H1 (cell line): ENCODE measurements around the gene DRD2. TPM values are rescaled to one million over a fixed set of nuclear protein-coding genes. Genes with fewer than 3 reads are reported as not detected.

ENCODE experiments used
- CTCF ChIA-PET: fragments of 300-600 bp; sonication (Branson Sonifier 250); formaldehyde crosslinking; loops from one replicate; lab custom pipeline; 2021; ENCODE audit not compliant: partially characterized antibody; lab: Charles Lee
- POLR2A ChIA-PET: fragments of 300-600 bp; sonication (Branson Sonifier 250); formaldehyde crosslinking; loops from one replicate; lab custom pipeline; 2021; ENCODE audit warnings: inconsistent platforms; ENCODE audit not compliant: partially characterized antibody; lab: Charles Lee
- DNase-seq, 2 experiments: peaks; one replicate each; pipeline versions ENCODE4 v3.0.0 to v3.0.0-alpha.2; 2010 to 2022; ENCODE audit warnings: low spot score in 2 of 2, low read depth in 1 of 2, mixed read lengths in 1 of 2
- FAIRE-seq: peaks from 2 replicates; lab custom pipeline; 2011; peaks lifted over from hg19 to GRCh38; lab: Jason Lieb, UNC
- H2AFZ ChIP-seq: 2 replicates; pipeline ENCODE4 v1.8.1; 2012; ENCODE audit warnings: low read length, inconsistent platforms
- H2AK5ac ChIP-seq: 2 replicates; pipeline ENCODE4 v1.6.1; 2013; ENCODE audit warnings: low read depth, low read length
- H2BK120ac ChIP-seq: replicated peaks from 2 replicates; pipeline ENCODE3; 2013; ENCODE audit warnings: low read depth, low read length, inconsistent platforms
- H2BK12ac ChIP-seq: 2 replicates; pipeline ENCODE4 v1.6.1; 2013; ENCODE audit warnings: low read depth, low read length
- H2BK15ac ChIP-seq: 2 replicates; pipeline ENCODE4 v1.6.1; 2013; ENCODE audit warnings: low read length
- H2BK20ac ChIP-seq: 2 replicates; pipeline ENCODE4 v1.6.1; 2013; ENCODE audit warnings: low read length
- H2BK5ac ChIP-seq: 2 replicates; pipeline ENCODE4 v1.6.1; 2013; ENCODE audit warnings: low read depth, low read length
- H3K14ac ChIP-seq: 2 replicates; pipeline ENCODE4 v1.6.1; 2013; ENCODE audit warnings: inconsistent platforms; ENCODE audit not compliant: insufficient read length
- H3K18ac ChIP-seq: 2 replicates; pipeline ENCODE4 v1.6.1; 2013; ENCODE audit warnings: low read length; ENCODE audit errors: extremely low read depth
- H3K23ac ChIP-seq: 2 replicates; pipeline ENCODE4 v1.6.1; 2013; ENCODE audit warnings: inconsistent platforms; ENCODE audit not compliant: insufficient read length
- H3K23me2 ChIP-seq: 2 replicates; pipeline ENCODE4 v1.6.1; 2013; ENCODE audit warnings: low read depth, low read length
- H3K27ac ChIP-seq: 2 replicates; pipeline ENCODE4 v1.6.1; 2011; ENCODE audit warnings: low read depth, low read length, inconsistent platforms
- H3K27me3 ChIP-seq, 4 experiments: replicated peaks in 1 of 4; 1 replicate in 1 of 4; 2 replicates in 3 of 4; pipeline versions ENCODE4 v1.6.1 to v1.8.1; 2011 to 2013; ENCODE audit warnings: low read length in 3 of 4, mild to moderate bottlenecking in 3 of 4, inconsistent platforms in 2 of 4, mixed read lengths in 2 of 4, moderate library complexity in 1 of 4; ENCODE audit not compliant: control insufficient read depth in 3 of 4, insufficient read depth in 3 of 4; ENCODE audit errors: extremely low read depth in 1 of 4
- H3K36me3 ChIP-seq, 4 experiments: 2 replicates each; pipeline versions ENCODE4 v1.6.1 to v1.8.1; 2011 to 2013; ENCODE audit warnings: mild to moderate bottlenecking in 4 of 4, low read length in 3 of 4, moderate library complexity in 2 of 4, control low read depth in 1 of 4, inconsistent platforms in 1 of 4; ENCODE audit not compliant: insufficient read depth in 4 of 4, control insufficient read depth in 2 of 4
- H3K4ac ChIP-seq: replicated peaks from 2 replicates; pipeline ENCODE3; 2013; ENCODE audit warnings: low read length, low read depth, mixed read lengths, inconsistent platforms; ENCODE audit not compliant: insufficient read length
- H3K4me1 ChIP-seq, 4 experiments: replicated peaks in 1 of 4; 1 replicate in 1 of 4; 2 replicates in 3 of 4; pipeline versions ENCODE4 v1.6.1 to v1.8.1; 2011 to 2013; ENCODE audit warnings: low read length in 3 of 4, inconsistent platforms in 2 of 4, mixed read lengths in 1 of 4; ENCODE audit not compliant: insufficient read depth in 4 of 4, control insufficient read depth in 3 of 4
- H3K4me2 ChIP-seq, 2 experiments: 2 replicates each; pipeline versions ENCODE4 v1.6.1 to v1.8.1; 2011 to 2013; ENCODE audit warnings: low read depth in 2 of 2, low read length in 2 of 2, control low read depth in 1 of 2, inconsistent platforms in 1 of 2, mild to moderate bottlenecking in 1 of 2; ENCODE audit not compliant: insufficient read depth in 1 of 2
- H3K4me3 ChIP-seq, 4 experiments: fragments of 200-600, 300-600 bp in 1 of 4; sonication (generic), shearing (Covaris generic), sonication (Bioruptor Twin) in 1 of 4; 2 replicates each; pipeline versions ENCODE4 v1.5.1 to v1.8.1; 2011 to 2016; ENCODE audit warnings: low read length in 4 of 4, low read depth in 3 of 4, control low read depth in 2 of 4, inconsistent platforms in 2 of 4, mild to moderate bottlenecking in 2 of 4, mixed read lengths in 1 of 4, moderate library complexity in 1 of 4; ENCODE audit not compliant: insufficient read depth in 2 of 4; ENCODE audit errors: extremely low read depth in 1 of 4
- H3K56ac ChIP-seq: replicated peaks from 2 replicates; pipeline ENCODE3; 2013; ENCODE audit warnings: low read depth, mild to moderate bottlenecking, mixed read lengths, low read length, inconsistent platforms; ENCODE audit not compliant: insufficient read length
- H3K79me1 ChIP-seq: 2 replicates; pipeline ENCODE4 v1.6.1; 2013; ENCODE audit warnings: low read depth, low read length, control low read depth
- H3K79me2 ChIP-seq, 2 experiments: 2 replicates each; pipeline versions ENCODE4 v1.6.1 to v1.8.1; 2012 to 2013; ENCODE audit warnings: low read length in 2 of 2, mild to moderate bottlenecking in 2 of 2, inconsistent platforms in 1 of 2; ENCODE audit not compliant: insufficient read depth in 2 of 2, control insufficient read depth in 1 of 2
- H3K9ac ChIP-seq, 4 experiments: replicated peaks in 1 of 4; 1 replicate in 1 of 4; 2 replicates in 3 of 4; pipeline versions ENCODE4 v1.6.1 to v1.8.1; 2011 to 2013; ENCODE audit warnings: low read depth in 3 of 4, low read length in 3 of 4, control low read depth in 2 of 4, mild to moderate bottlenecking in 2 of 4, moderate library complexity in 2 of 4, inconsistent platforms in 1 of 4; ENCODE audit errors: extremely low read depth in 1 of 4
- H3K9me3 ChIP-seq, 2 experiments: 2 replicates each; pipeline versions ENCODE4 v1.6.1 to v1.8.1; 2012 to 2013; ENCODE audit warnings: mild to moderate bottlenecking in 2 of 2, moderate library complexity in 2 of 2, control low read depth in 1 of 2, inconsistent platforms in 1 of 2, low read depth in 1 of 2, low read length in 1 of 2, mixed read lengths in 1 of 2; ENCODE audit not compliant: insufficient read depth in 2 of 2
- H4K20me1 ChIP-seq, 2 experiments: replicated peaks in 1 of 2; 2 replicates each; pipeline versions ENCODE3 to v1.8.1; 2011 to 2013; ENCODE audit warnings: inconsistent platforms in 2 of 2, low read length in 2 of 2, mild to moderate bottlenecking in 1 of 2; ENCODE audit not compliant: insufficient read depth in 2 of 2, control insufficient read depth in 1 of 2
- H4K5ac ChIP-seq: 2 replicates; pipeline ENCODE4 v1.6.1; 2013; ENCODE audit warnings: low read length, low read depth, mixed read lengths, inconsistent platforms; ENCODE audit not compliant: insufficient read length
- H4K8ac ChIP-seq: 2 replicates; pipeline ENCODE4 v1.8.0; 2013; ENCODE audit warnings: mild to moderate bottlenecking, moderate library complexity, low read length, inconsistent platforms; ENCODE audit not compliant: insufficient read depth; ENCODE audit errors: extremely low read depth
- H4K91ac ChIP-seq: replicated peaks from 2 replicates; pipeline ENCODE3; 2013; ENCODE audit warnings: low read length, mixed read lengths, inconsistent platforms; ENCODE audit not compliant: insufficient read length
- CEBPB ChIP-seq: IDR thresholded peaks from 2 replicates; pipeline ENCODE4 v1.6.1; 2012; ENCODE audit warnings: low read depth, low read length
- EP300 ChIP-seq, 2 experiments: IDR thresholded peaks; 1 replicate in 1 of 2; 2 replicates in 1 of 2; pipeline ENCODE4 v1.6.1; 2011 to 2012; ENCODE audit warnings: low read depth in 2 of 2, low read length in 2 of 2, mild to moderate bottlenecking in 2 of 2, borderline replicate concordance in 1 of 2, inconsistent platforms in 1 of 2, moderate library complexity in 1 of 2
- GABPA ChIP-seq: IDR thresholded peaks from 2 replicates; pipeline ENCODE4 v1.6.1; 2011; ENCODE audit warnings: mild to moderate bottlenecking, low read length, moderate library complexity, borderline replicate concordance; ENCODE audit not compliant: insufficient read depth
- GTF2F1 ChIP-seq: IDR thresholded peaks from 2 replicates; pipeline ENCODE4 v1.6.1; 2012; ENCODE audit warnings: low read depth, low read length, improper control_type of control experiment, borderline replicate concordance
- JUND ChIP-seq: IDR thresholded peaks from 2 replicates; pipeline ENCODE4 v1.6.1; 2011; ENCODE audit warnings: mild to moderate bottlenecking, improper control_type of control experiment, low read length
- MAFK ChIP-seq: IDR thresholded peaks from 2 replicates; pipeline ENCODE4 v1.6.1; 2012; ENCODE audit warnings: low read depth, mild to moderate bottlenecking, improper control_type of control experiment, low read length
- PHF8 ChIP-seq: fragments of 200-600 bp; sonication (generic); conservative IDR thresholded peaks from 2 replicates; pipeline ENCODE4 v1.7.1; 2012; ENCODE audit warnings: low read depth, mild to moderate bottlenecking, inconsistent platforms, low read length, moderate library complexity
- POLR2A ChIP-seq, 2 experiments: IDR thresholded peaks; 1 replicate in 1 of 2; 2 replicates in 1 of 2; pipeline ENCODE4 v1.6.1; 2011; ENCODE audit warnings: low read depth in 2 of 2, low read length in 2 of 2, mild to moderate bottlenecking in 2 of 2; ENCODE audit errors: control extremely low read depth in 1 of 2
- SAP30 ChIP-seq: fragments of 300-600 bp; sonication (generic); IDR thresholded peaks from 2 replicates; pipeline ENCODE4 v1.7.1; 2012; ENCODE audit warnings: low read length, moderate library complexity, mild to moderate bottlenecking, inconsistent platforms; ENCODE audit not compliant: insufficient read depth, insufficient replicate concordance
- SIN3A ChIP-seq, 2 experiments: IDR thresholded peaks in 1 of 2; conservative IDR thresholded peaks in 1 of 2; 2 replicates each; pipeline ENCODE4 v1.6.1; 2011 to 2012; ENCODE audit warnings: low read length in 2 of 2, improper control_type of control experiment in 1 of 2, low read depth in 1 of 2, mild to moderate bottlenecking in 1 of 2
- SP2 ChIP-seq: IDR thresholded peaks from 2 replicates; pipeline ENCODE4 v1.6.1; 2012; ENCODE audit warnings: mild to moderate bottlenecking, low read length, inconsistent platforms
- TBP ChIP-seq: IDR thresholded peaks from 2 replicates; pipeline ENCODE4 v1.6.1; 2011; ENCODE audit warnings: low read depth, low read length, improper control_type of control experiment
- WGBS, 2 experiments: shearing (Covaris generic) in 1 of 2; methylation state at CpG; one replicate each; pipeline versions ENCODE4 v1.1.6 to v1.1.7; 2013 to 2015; ENCODE audit warnings: low lambda C conversion rate in 2 of 2, mixed read lengths in 2 of 2, inconsistent platforms in 1 of 2, low coverage in 1 of 2, missing lambda C conversion rate in 1 of 2; ENCODE audit not compliant: insufficient replicate concordance in 2 of 2, insufficient coverage in 1 of 2, insufficient read length in 1 of 2; ENCODE audit errors: extremely low coverage in 1 of 2, missing lambda C conversion rate in 1 of 2; 5-methylcytosine and 5-hydroxymethylcytosine counted together
- polyA plus RNA-seq, 7 experiments: library from polyadenylated mRNA; depleted of rRNA in 3 of 7; stranded (reverse) in 5 of 7; unstranded in 2 of 7; fragments of >200 nt in 5 of 7; fragments of 200-250 nt in 2 of 7; gene quantifications; 1 replicate in 5 of 7; 2 replicates in 1 of 7; 4 replicates in 1 of 7; pipeline versions ENCODE4 v1.2.1 to v1.2.3, GENCODE V29; 2011 to 2013; ENCODE audit warnings: missing spikeins in 2 of 7, mixed read lengths in 2 of 7
- total RNA-seq: library from RNA; stranded (reverse); fragmentation: NEBNext Ultra II Directional; extraction: Animal tissue kit (Norgen Biotek cat#: 25700); gene quantifications from 2 replicates; pipeline ENCODE4 v1.2.1, GENCODE V29; 2021

The DRD2 gene
- total and polyA plus RNA-seq, 2 of the 8 experiments (the other 6 are each of a cell fraction or from before 2014, with no cell fraction given) = 0.26 to 0.41 TPM

DNA sequence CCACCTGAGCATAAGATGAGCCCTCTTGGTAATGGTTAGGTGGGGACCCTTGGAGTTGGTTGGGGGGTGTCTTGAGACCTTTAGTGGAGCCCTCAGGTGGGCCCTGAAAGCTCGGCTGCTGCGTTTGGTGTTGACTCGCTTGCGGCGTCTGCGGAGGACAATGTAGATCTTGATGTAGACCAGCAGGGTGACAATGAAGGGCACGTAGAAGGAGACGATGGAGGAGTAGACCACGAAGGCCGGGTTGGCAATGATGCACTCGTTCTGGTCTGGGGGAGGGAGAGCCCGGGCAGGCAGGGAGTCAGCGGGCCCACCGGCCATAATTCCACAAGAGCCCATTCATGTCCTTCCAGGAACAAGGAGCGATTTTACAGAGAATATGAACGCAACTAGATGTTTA lies 59.9 kb downstream of the DRD2 start:
- Histone ChIP-seq H4K5ac (no peak overlapping the region), H3K9ac (no peak overlapping the region), H2BK5ac (no peak overlapping the region), H3K4ac (no peak overlapping the region), H2BK12ac (no peak overlapping the region), H3K4me2 (no peak overlapping the region), H3K9me3 (no peaks in the 10 kb centered on the region), H3K4me3 (no peak overlapping the region), H3K23ac (no peak overlapping the region), H3K23me2 (no peaks in the 10 kb centered on the region; the same call in 1 of the 2 replicates), H2BK15ac (no peak overlapping the region), H3K36me3 (no peaks in the 10 kb centered on the region), H3K79me2 (no peaks in the 10 kb centered on the region), H3K56ac (no peak overlapping the region)
- CTCF ChIA-PET = no interaction called here
- no peak for DNase-seq
- TF ChIP-seq SAP30 = no peak
- no peak for TF ChIP-seq SP2
- no peak for TF ChIP-seq EP300 (IDR thresholded peaks at IDR 0.05; ENCODE audit: borderline replicate concordance in 1 of 2, low read depth in 2 of 2, low read length in 2 of 2)
- no peak for TF ChIP-seq GABPA
- TF ChIP-seq POLR2A (IDR thresholded peaks at IDR 0.05; ENCODE audit: control extremely low read depth in 1 of 2, low read depth in 2 of 2, low read length in 2 of 2) = no peak
- no peak for TF ChIP-seq PHF8
- TF ChIP-seq MAFK = no peak
- TF ChIP-seq CEBPB = no peak
- no peak for TF ChIP-seq TBP
- no peak for TF ChIP-seq SIN3A (conservative IDR thresholded peaks at IDR 0.05 in 1 of 2, IDR thresholded peaks at IDR 0.05 in 1 of 2; ENCODE audit: low read depth in 1 of 2, low read length in 2 of 2)
- no peak for TF ChIP-seq JUND
- TF ChIP-seq GTF2F1 = no peak
- TF ChIP-seq, all 59 proteins: peak for 0
- POLR2A ChIA-PET = no interaction called here
- H3K27ac ChIP-seq = no peak overlapping the region
- no peak overlapping the region for H4K91ac ChIP-seq
- no peaks in the 10 kb centered on the region for H3K27me3 ChIP-seq
- WGBS, 2 experiments = 98% methylated on average over 16 of the region's 16 CpGs; no CpG with 5 or more reads in 1 of the 2 experiments
- no peak overlapping the region for H2BK120ac ChIP-seq
- no peaks in the 10 kb centered on the region for H4K20me1 ChIP-seq
- no peaks in the 10 kb centered on the region for H3K4me1 ChIP-seq
- H2BK20ac ChIP-seq = no peak overlapping the region
- no peak overlapping the region for H4K8ac ChIP-seq
- H3K79me1 ChIP-seq = no peaks in the 10 kb centered on the region
- H3K14ac ChIP-seq = no peak overlapping the region
- H3K18ac ChIP-seq = no peak overlapping the region
- no peak overlapping the region for H2AFZ ChIP-seq
- no peak for FAIRE-seq
- no peak overlapping the region for H2AK5ac ChIP-seq
